ENCODE data around the gene CEPT1.

GRCh38 chr1:111116496-111116895 lies 23.5 kb upstream of the CEPT1 start:
- TF ChIP-seq, protein P1, sequence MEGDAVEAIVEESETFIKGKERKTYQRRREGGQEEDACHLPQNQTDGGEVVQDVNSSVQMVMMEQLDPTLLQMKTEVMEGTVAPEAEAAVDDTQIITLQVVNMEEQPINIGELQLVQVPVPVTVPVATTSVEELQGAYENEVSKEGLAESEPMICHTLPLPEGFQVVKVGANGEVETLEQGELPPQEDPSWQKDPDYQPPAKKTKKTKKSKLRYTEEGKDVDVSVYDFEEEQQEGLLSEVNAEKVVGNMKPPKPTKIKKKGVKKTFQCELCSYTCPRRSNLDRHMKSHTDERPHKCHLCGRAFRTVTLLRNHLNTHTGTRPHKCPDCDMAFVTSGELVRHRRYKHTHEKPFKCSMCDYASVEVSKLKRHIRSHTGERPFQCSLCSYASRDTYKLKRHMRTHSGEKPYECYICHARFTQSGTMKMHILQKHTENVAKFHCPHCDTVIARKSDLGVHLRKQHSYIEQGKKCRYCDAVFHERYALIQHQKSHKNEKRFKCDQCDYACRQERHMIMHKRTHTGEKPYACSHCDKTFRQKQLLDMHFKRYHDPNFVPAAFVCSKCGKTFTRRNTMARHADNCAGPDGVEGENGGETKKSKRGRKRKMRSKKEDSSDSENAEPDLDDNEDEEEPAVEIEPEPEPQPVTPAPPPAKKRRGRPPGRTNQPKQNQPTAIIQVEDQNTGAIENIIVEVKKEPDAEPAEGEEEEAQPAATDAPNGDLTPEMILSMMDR (IDR thresholded peaks at IDR 0.05; ENCODE audit: borderline replicate concordance, extremely low read depth, low read length, poor library complexity, severe bottlenecking): no peak
- TF ChIP-seq EZH2 (IDR thresholded peaks at IDR 0.05; ENCODE audit: borderline replicate concordance, low read depth, low read length, severe bottlenecking): no peak
